T-helper 2 cell treated with Interferon-gamma antibody and Interleukin-4, amounts not matched to agents 5 μg/mL and 100 μg/mL, for 36 hours (primary cell): Measurements from ENCODE around the gene MAP4K1.
"Not testable (repeated sequence)": the region's sequence is repeated elsewhere in the genome, so short reads cannot be mapped to it uniquely, and the experiment has no call there.

Source experiments
- DNase-seq: peaks from one replicate; pipeline ENCODE4 v3.0.0; 2021; ENCODE audit warnings: low spot score
- H3K27ac Mint-ChIP-seq: one replicate; pipeline ENCODE4 v1.8.0; 2021; ENCODE audit warnings: mild to moderate bottlenecking, mixed read lengths
- H3K27me3 Mint-ChIP-seq: one replicate; pipeline ENCODE4 v1.8.0; 2021; ENCODE audit warnings: low read depth, mixed read lengths
- H3K36me3 Mint-ChIP-seq: one replicate; pipeline ENCODE4 v1.8.0; 2021; ENCODE audit warnings: low read depth, mixed read lengths
- H3K4me1 Mint-ChIP-seq: one replicate; pipeline ENCODE4 v1.8.0; 2021; ENCODE audit warnings: low read depth, mixed read lengths
- H3K4me3 Mint-ChIP-seq: one replicate; pipeline ENCODE4 v1.8.0; 2022; ENCODE audit warnings: mild to moderate bottlenecking, moderate library complexity, mixed read lengths
- H3K9me3 Mint-ChIP-seq: one replicate; pipeline ENCODE4 v1.8.0; 2021; ENCODE audit warnings: mixed read lengths

Gene MAP4K1

DNA sequence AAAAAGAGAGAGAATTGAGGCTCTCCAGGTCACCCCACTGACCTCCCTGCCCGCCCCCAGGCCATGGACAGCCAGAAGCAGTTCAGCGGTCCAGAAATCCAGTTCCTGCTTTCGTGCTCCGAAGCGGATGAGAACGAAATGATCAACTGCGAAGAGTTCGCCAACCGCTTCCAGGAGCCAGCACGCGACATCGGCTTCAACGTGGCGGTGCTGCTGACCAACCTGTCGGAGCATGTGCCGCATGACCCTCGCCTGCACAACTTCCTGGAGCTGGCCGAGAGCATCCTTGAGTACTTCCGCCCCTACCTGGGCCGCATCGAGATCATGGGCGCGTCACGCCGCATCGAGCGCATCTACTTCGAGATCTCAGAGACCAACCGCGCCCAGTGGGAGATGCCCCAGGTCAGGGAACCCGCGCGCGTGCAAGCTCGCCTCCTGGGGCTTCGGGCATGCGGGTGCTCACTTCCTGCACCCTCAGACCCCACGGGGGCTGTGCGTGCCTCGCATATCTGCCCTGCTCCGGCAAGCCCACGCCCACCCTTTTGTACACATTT lies 56.6 kb downstream of the MAP4K1 start:
- Mint-ChIP-seq H3K36me3 (peaks cover 3% of the 10 kb centered on the region), H3K4me1 (peaks cover 43% of the 10 kb centered on the region), H3K9me3 (no peaks in the 10 kb centered on the region), H3K4me3 (no peak overlapping the region), H3K27me3 (peaks cover 8% of the 10 kb centered on the region), H3K27ac (peak overlapping the region; percentile 24)
- DNase-seq = no peak

GRCh38 chr19:38559428-38560401 lies 58.0 kb downstream of the MAP4K1 start:
- Mint-ChIP-seq H3K4me1 (peaks cover 49% of the 10 kb centered on the region), H3K4me3 (peak overlapping the region; percentile 54), H3K9me3 (no peaks in the 10 kb centered on the region), H3K27ac (peak overlapping the region; percentile 86), H3K27me3 (no peaks in the 10 kb centered on the region), H3K36me3 (peaks cover 7% of the 10 kb centered on the region)
- DNase-seq = peak; percentile 56

DNA sequence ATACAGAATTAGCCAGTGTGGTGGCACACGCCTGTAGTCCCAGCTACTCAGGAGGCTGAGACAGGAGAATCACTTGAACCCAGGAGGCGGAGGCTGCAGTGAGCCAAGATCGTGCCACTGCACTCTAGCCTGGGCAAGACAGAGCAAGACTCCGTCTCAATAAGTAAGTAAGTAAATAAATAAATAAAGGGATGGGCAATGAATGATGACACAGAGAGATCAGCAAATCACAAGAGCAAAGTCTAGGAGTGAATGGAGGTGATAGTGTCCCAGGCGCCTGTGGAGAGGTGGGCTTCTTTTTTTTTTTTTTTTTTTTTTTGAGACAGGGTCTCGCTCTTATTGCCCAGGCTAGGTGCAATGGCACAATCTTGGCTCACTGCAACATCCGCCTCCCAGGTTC lies 58.8 kb downstream of the MAP4K1 start:
- H3K27me3 Mint-ChIP-seq, H3K9me3 Mint-ChIP-seq, DNase-seq, H3K4me3 Mint-ChIP-seq, H3K27ac Mint-ChIP-seq, H3K36me3 Mint-ChIP-seq: not testable (repeated sequence)
- peaks cover 50% of the 10 kb centered on the region for H3K4me1 Mint-ChIP-seq

GRCh38 chr19:38557205-38557799 lies 60.5 kb downstream of the MAP4K1 start:
- Mint-ChIP-seq H3K36me3 (peaks cover 10% of the 10 kb centered on the region), H3K4me3 (peak overlapping the region; percentile 48), H3K27me3 (no peaks in the 10 kb centered on the region), H3K9me3 (no peaks in the 10 kb centered on the region), H3K27ac (peak overlapping the region; percentile 81), H3K4me1 (peaks cover 46% of the 10 kb centered on the region)
- DNase-seq = peak; percentile 61

DNA sequence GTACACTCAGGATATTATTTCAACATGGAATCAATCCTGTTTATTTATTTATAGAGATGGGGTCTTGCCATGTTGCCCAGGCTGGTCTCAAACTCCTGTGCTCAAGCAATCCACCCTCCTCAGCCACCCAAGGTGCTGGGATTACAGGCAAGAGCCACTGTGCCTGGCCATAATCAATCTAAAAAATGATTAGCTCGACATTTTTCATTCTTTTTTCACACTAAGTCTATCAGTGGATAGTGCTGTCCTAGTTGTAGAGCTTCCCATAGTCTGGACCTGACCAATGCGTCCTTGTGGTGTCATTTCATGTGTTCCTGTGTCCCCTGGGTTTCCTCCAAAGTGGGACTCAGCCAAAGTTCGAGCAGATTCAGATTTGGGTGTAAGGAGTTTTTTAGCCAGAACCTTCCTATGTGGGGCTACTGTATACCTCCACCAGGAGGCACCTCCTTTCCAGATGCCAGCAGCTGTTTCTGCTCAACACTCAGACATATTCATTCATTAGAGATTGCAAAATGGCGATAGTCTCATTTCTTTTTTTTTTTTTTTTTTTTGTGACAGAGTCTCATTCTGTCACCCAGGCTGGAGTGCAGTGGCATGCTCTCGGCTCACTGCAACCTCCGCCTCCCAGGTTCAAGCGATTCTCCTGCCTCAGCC lies 61.1 kb downstream of the MAP4K1 start:
- Mint-ChIP-seq H3K27me3 (no peaks in the 10 kb centered on the region), H3K36me3 (peaks cover 10% of the 10 kb centered on the region), H3K27ac (peak overlapping the region; percentile 55), H3K4me3 (no peak overlapping the region), H3K9me3 (no peaks in the 10 kb centered on the region), H3K4me1 (peaks cover 41% of the 10 kb centered on the region)
- DNase-seq = no peak

DNA sequence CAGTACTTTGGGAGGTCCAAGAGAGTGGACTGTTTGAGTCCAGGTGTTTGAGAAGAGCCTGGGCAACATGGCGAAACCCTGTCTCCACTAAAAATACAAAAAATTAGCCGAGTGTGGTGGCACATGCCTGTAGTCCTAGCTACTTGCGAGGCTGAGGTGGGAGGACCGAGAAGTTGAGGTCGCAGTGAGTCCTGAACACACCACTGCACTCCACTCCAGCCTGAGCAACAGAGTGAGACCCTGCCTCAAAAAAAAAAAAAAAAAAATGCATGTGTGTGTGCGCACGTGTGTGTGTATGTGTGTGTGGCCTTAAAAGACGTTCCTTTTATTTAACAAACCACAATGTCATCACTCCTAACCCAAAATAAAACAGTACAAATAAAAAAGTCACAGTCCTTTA lies 62.6 kb downstream of the MAP4K1 start:
- Mint-ChIP-seq H3K27me3 (no peaks in the 10 kb centered on the region), H3K27ac (no peak overlapping the region), H3K4me3 (peak overlapping the region; percentile 15), H3K9me3 (no peaks in the 10 kb centered on the region), H3K4me1 (peaks cover 45% of the 10 kb centered on the region), H3K36me3 (peaks cover 10% of the 10 kb centered on the region)
- DNase-seq = no peak

DNA sequence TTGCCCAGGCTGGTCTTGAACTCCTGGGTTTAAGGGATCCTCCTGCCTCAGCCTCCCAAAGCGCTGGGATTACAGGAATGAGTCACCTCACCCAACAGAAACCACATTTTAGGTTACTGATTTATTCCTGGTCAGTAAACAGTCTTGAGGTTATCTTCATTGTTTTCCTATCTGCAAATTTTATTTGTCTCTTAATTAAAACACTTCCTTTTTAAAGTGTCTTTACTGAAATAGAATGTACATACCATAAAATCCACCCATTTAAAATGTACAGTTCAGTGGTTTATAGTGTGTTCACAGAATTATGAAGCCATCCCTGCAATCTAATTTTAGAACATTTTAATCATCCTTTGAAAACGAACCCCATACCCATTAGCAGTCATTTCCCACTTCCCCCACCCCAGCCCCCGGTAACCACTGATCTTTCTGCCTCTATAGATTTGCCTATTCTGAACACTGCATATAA lies 63.0 kb downstream of the MAP4K1 start:
- peak overlapping the region; percentile 26 for H3K27ac Mint-ChIP-seq

DNA sequence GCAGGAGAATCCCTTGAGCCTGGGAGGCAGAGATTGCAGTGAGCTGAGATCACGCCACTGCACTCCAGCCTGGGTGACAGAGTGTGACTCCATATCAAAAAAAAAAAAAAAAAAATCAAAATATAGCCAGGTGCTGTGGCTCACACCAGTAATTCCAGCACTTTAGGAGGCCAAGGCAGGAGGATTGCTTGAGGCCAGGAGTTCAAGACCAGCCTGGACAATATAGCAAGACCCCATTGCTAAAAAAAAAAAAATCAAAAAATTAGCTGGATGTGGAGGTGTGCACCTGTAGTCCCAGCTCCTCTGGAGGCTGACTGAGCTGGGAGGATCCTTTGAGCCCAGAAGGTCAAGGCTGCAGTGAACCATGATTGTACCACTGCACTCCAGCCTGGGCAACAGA lies 64.5 kb downstream of the MAP4K1 start:
- H3K27me3 Mint-ChIP-seq, H3K9me3 Mint-ChIP-seq, H3K27ac Mint-ChIP-seq, DNase-seq, H3K4me3 Mint-ChIP-seq: not testable (repeated sequence)
- peaks cover 10% of the 10 kb centered on the region for H3K36me3 Mint-ChIP-seq
- peaks cover 31% of the 10 kb centered on the region for H3K4me1 Mint-ChIP-seq

More for the DNA sequence above, 63.0 kb downstream of the MAP4K1 start:
- no peaks in the 10 kb centered on the region for H3K9me3 Mint-ChIP-seq
- no peaks in the 10 kb centered on the region for H3K27me3 Mint-ChIP-seq
- peaks cover 40% of the 10 kb centered on the region for H3K4me1 Mint-ChIP-seq
- H3K36me3 Mint-ChIP-seq = peaks cover 10% of the 10 kb centered on the region
- peak overlapping the region; percentile 15 for H3K4me3 Mint-ChIP-seq
- no peak for DNase-seq

GRCh38 chr19:38551450-38551813 lies 66.3 kb downstream of the MAP4K1 start:
- peak; percentile 79 for DNase-seq
- no peaks in the 10 kb centered on the region for H3K27me3 Mint-ChIP-seq
- H3K4me3 Mint-ChIP-seq = no peak overlapping the region
- H3K27ac Mint-ChIP-seq = peak overlapping the region; percentile 12
- no peaks in the 10 kb centered on the region for H3K9me3 Mint-ChIP-seq
- H3K4me1 Mint-ChIP-seq = peaks cover 22% of the 10 kb centered on the region
- peaks cover 7% of the 10 kb centered on the region for H3K36me3 Mint-ChIP-seq

DNA sequence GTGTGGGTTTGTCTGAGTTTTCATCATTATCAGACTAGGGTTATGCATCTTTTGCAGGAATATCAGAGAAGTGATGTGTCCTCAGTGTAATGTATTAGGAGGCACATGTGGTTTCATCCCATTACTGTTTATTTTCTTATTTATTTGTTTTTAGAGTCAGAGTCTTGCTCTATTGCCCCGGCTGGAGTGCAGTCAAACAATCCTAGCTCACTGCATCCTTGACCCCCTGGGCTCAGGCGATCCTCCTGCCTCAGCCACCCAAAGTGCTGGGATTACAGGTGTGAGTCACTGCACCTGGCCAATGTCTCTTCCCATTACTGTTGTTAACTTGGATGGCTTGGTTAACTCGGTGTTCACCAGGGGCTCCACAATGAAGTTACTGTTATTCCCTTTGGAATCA lies 67.4 kb downstream of the MAP4K1 start:
- H3K27me3 Mint-ChIP-seq = no peaks in the 10 kb centered on the region
- H3K4me1 Mint-ChIP-seq = peaks cover 19% of the 10 kb centered on the region
- no peaks in the 10 kb centered on the region for H3K9me3 Mint-ChIP-seq
- no peak for DNase-seq
- H3K36me3 Mint-ChIP-seq = peaks cover 4% of the 10 kb centered on the region
- H3K4me3 Mint-ChIP-seq = no peak overlapping the region
- no peak overlapping the region for H3K27ac Mint-ChIP-seq

DNA sequence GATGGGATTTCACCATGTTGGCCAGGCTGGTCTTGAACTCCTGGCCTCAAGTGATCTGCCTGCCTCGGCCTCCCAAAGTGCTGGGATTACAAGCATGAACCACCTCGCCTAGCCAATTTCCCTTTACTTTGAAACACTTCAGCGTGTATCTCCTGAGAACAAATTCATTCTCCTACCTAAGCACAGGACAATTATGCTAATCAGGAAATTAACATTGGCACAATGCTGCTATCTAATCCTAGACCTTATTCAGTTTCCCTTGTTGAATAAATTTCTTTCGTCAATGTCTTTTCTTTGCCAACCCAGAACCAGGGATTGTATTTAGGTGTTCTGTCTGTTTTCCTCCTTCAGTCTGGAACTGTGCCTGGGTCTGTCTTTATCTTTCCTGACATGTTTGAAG lies 67.8 kb downstream of the MAP4K1 start:
- Mint-ChIP-seq H3K36me3 (peaks cover 4% of the 10 kb centered on the region), H3K27ac (no peak overlapping the region), H3K4me1 (peaks cover 17% of the 10 kb centered on the region), H3K4me3 (no peak overlapping the region), H3K27me3 (no peaks in the 10 kb centered on the region), H3K9me3 (no peaks in the 10 kb centered on the region)
- no peak for DNase-seq

DNA sequence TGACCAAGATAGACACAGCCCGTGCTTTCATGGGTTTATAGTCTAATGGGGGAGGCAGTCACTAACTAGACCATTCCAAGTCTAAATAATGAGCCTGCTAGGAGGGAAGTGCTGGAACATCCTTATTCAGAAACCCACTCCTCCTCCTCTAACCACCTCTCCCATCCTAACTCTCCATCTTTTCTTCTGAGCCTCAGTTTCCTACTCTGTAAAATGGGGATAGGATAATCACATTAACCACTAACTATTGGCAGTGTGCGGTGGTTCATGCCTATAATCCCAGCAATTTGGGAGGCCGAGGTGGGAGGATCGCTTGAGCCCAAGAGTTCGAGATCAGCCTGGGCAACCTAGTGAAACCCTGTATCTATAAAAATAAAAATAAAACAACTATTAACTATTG lies 68.7 kb downstream of the MAP4K1 start:
- H3K27me3 Mint-ChIP-seq = no peaks in the 10 kb centered on the region
- no peak overlapping the region for H3K4me3 Mint-ChIP-seq
- peaks cover 4% of the 10 kb centered on the region for H3K36me3 Mint-ChIP-seq
- peaks cover 23% of the 10 kb centered on the region for H3K4me1 Mint-ChIP-seq
- no peak for DNase-seq
- H3K27ac Mint-ChIP-seq = no peak overlapping the region
- no peaks in the 10 kb centered on the region for H3K9me3 Mint-ChIP-seq

- Mint-ChIP-seq H3K36me3 (no peaks in the 10 kb centered on the region), H3K27ac (no peak overlapping the region), H3K9me3 (no peaks in the 10 kb centered on the region), H3K4me3 (no peak overlapping the region), H3K4me1 (peaks cover 25% of the 10 kb centered on the region), H3K27me3 (no peaks in the 10 kb centered on the region)
- DNase-seq = no peak
Observed at GRCh38 chr19:38547421-38547820, 70.3 kb downstream of the MAP4K1 start.

GRCh38 chr19:38545596-38545995 lies 72.2 kb downstream of the MAP4K1 start:
- no peak for DNase-seq
- no peaks in the 10 kb centered on the region for H3K27me3 Mint-ChIP-seq
- H3K4me3 Mint-ChIP-seq = no peak overlapping the region
- peaks cover 4% of the 10 kb centered on the region for H3K36me3 Mint-ChIP-seq
- H3K9me3 Mint-ChIP-seq = peaks cover 5% of the 10 kb centered on the region
- no peak overlapping the region for H3K27ac Mint-ChIP-seq
- peaks cover 21% of the 10 kb centered on the region for H3K4me1 Mint-ChIP-seq
